Activated gamma-delta T cell treated with anti-CD3 and anti-CD28 coated beads, Interleukin-2, amount 50 U/mL, for 16 hours (primary cell): ENCODE measurements around the gene GFPT1.
"Not testable (repeated sequence)": the region's sequence is repeated elsewhere in the genome, so short reads cannot be mapped to it uniquely, and the experiment has no call there.

Experiments
- DNase-seq: peaks from one replicate; pipeline ENCODE4 v3.0.0-alpha.2; 2020; ENCODE audit warnings: low read depth

Gene GFPT1

DNA sequence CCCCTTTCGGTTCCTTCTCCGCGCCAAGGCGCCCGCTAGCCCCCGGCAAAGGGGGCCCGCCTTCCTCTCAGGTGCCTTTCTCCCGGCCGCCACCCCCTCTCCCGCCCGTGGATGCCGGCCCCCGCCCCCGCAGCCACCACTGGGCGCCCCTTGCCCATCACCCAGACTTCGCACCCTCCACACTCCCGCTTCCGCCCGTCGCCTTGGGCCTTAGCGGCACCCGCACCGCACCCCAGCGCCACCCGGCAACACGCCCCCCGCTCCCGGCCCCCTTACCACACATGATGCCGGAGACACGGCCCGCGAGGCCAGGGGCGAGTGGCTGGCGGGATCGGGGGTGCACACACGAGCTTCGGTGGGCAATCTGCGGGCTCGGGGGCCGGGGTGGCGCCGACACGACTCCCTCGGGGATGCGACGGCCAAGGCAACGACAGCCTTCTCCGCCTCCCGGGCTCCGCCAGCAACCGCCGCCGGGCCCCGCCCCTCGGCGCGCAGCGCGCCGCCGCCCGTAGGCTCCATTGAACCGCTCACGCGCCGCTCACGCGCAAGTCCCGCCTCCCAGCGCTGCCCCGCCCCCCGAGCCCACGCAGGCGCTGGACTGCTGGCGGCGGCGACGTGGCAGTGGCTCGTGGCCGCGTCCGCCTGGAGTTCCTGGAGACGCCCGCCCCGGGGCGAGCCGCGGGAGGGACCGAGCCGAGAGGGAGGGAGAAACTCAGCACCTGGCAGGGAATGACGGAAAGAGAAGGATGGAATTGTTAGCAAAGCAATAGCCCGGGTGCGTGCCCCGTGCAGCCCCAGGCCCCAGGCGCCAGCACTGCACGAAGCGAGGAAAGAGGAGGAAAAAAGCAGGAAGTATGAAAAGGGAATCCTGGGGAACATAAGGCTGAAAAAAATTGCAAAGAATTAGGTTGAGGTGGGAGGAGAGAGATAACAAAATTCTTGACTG lies at the start of gene GFPT1:
TSS of gene GFPT1 (minus strand) at position 439 of the 946 bp plus-strand sequence. CDS start at position 283, 156 bp downstream.
- peak; percentile 87 for DNase-seq

- DNase-seq = no peak
Observed at GRCh38 chr2:69436596-69436937, 49.5 kb upstream of the GFPT1 start.

DNA sequence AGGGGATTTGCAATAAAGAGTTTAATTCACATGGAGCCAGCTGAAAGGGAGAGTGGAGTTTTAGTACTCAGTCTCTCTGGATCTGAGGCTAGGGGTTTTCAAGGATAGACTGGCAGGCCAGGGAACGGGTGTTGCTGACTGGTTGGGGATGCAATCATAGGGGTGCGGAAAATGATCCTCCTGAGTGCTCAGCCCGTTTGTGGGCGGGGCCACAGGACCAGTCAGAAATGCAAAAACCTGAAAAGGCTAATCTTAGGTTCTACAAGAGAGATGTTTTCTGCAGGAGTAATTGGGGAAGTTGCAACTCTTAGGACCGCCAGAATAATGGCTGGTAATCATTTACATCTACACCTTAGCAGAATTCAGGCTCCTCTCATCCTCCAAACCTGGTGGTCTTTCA lies 47.7 kb upstream of the GFPT1 start:
- no peak for DNase-seq

DNA sequence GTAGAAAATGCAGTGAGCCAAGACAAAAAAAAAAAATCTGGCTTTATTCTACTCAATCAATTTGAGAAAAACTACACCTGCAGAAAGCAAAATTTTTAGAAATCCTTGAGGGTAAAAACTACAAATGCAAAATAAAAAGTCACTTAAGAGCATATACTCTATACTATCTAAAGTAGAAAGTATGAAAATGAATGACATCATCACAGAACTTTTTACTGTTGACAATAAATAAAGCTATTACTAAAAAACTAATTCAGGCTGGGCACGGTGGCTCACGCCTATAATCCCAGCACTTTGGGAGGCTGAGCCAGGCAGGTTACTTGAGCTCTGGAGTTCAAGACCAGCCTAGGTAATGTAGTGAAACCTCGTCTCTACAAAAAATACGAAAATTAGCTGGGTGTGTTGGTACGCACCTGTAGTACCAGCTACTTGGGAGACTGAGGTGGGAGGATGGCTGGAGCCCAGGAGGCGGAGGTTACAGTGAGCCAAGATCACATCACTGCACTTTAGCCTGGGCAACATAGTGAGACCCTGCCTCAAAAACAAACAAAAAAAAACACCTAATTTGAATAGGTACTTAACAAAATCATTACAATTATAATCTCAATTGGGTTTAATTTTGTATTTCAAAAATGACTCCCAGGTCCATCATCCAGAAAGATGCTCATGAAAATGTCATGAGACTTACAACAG lies 42.6 kb upstream of the GFPT1 start:
- no peak for DNase-seq

DNA sequence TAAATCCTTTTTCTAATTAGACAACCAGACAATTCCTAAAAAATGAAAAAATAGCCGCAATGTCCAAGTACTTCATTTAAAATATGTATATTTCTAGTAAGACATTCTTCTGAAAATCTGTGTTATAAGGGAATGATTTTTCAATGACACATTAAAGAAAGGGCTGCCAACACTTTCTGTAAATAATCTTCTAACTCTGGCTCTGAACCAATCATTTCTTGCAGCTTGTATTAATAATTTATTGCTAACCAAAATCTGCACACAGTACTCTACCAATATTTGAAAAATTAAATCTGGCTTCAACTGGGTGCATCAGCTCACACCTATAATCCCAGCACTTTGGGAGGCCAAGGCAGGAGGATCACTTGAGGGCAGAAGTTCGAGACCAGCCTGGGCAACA lies 42.0 kb upstream of the GFPT1 start:
- DNase-seq = no peak

GRCh38 chr2:69424419-69424818 lies 37.4 kb upstream of the GFPT1 start:
- no peak for DNase-seq

- DNase-seq = no peak
Observed at GRCh38 chr2:69422198-69422597, 35.2 kb upstream of the GFPT1 start.

DNA sequence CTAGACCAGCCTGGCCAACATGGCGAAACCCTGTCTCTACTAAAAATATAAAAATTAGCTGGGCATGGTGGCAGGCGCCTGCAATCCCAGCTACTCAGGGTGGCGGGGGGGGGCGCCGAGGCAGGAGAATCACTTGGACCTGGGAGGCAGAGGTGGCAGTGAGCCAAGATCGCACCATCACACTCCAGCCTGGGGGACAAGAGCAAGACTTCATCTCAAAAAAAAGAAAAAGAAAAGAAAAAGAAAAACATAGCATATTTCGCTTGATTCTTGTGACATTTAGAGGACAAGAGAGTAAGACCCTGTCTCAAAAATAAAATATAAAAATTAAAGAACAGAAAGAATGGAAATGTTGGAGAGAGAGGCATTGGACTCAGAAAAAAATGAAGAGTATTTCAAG lies 32.1 kb upstream of the GFPT1 start:
- not testable (repeated sequence) for DNase-seq

GRCh38 chr2:69416147-69416546 lies 29.1 kb upstream of the GFPT1 start:
- DNase-seq = no peak

DNA sequence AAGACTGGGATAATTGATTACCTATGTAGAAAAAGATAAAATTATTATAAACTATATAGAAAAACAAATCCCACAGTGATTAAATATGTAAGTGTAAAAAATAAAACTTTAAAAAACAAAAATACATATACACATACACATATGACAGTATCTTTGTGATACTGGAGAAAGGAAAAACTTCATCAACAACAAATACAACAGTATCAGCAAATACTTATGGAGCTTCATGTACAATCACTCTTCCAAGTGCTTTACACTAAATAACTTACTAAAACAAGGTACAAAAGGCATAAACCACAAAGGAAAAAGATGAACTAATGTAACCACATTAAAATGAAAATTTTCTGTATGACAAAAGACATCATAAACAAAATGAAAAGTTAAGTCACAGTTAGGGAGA lies 24.1 kb upstream of the GFPT1 start:
- DNase-seq = no peak

GRCh38 chr2:69405306-69405705 lies 18.3 kb upstream of the GFPT1 start:
- DNase-seq = no peak

- no peak for DNase-seq
Observed at GRCh38 chr2:69400121-69400520, 13.1 kb upstream of the GFPT1 start.

- DNase-seq = no peak
Observed at GRCh38 chr2:69397234-69397633, 10.2 kb upstream of the GFPT1 start.

- no peak for DNase-seq
Observed at GRCh38 chr2:69395866-69396265, 8.8 kb upstream of the GFPT1 start.

GRCh38 chr2:69393963-69394362 lies 6.9 kb upstream of the GFPT1 start:
- no peak for DNase-seq

- DNase-seq = no peak
Observed at GRCh38 chr2:69390471-69390870, 3.4 kb upstream of the GFPT1 start.

DNA sequence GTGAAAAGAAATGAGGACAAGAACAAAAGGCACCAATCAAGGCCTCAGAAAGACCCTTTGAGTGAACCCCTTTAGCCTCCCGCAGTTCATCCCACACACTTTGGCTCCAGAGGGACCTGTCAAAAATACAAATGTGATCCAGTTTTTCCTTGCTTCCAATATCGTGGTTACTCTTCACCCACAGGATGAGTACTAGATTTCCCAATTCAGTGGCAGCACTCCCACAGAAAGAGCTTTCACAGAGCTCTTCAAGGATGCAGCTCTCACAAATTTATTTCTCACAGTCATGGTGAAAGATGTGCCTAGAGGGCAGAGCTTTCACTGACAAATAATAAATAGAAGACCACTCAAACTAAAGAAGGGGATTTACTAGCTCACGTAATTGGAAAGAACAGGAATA lies 3.0 kb upstream of the GFPT1 start:
- no peak for DNase-seq

DNA sequence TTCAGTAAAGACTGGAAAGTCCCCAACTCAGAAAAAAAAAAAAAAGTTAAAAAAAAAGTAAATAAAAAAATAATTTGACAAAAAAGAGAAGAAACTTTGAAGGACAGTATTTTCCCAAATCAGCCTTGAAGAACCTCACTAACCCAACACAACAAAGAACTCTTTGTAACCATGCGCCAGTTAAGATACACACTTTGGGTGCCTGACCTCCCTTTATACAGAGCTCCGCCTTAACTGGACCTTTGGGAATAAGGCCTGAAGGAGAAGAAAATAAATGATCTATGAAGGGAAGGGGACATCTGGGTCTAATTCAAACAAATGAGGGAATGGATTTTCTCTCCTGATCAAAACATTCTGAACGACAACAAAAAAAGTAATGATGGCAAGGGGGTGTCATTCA lies 2.2 kb upstream of the GFPT1 start:
- no peak for DNase-seq

GRCh38 chr2:69387770-69388481 lies 899 bp upstream of the GFPT1 start:
- no peak for DNase-seq

- DNase-seq = no peak
Observed at GRCh38 chr2:69386360-69386759, 667 bp downstream of the GFPT1 start.

- DNase-seq = no peak
Observed at GRCh38 chr2:69385443-69386151, 1.4 kb downstream of the GFPT1 start.

DNA sequence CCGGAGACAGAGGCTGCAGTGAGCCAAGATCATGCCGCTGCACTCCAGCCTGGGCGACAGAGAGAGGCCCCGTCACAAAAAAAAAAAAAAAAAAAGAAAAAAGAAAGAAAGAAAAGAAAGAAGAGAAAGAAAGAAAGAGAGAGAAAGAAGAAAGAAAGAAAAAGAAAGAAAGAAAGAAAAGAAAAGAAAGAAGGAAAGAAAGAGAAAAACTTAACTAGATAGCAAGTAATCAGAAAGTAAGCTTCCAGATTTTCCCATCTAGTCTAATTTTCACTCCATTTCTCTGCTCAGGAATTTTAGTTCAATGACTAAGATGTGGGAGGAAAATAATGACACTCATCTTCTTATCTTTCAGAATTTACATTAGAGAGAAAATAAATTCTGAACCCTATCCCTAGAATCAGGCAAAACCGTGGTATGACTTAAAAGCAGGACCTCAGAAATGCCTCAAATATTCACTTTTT lies 2.4 kb downstream of the GFPT1 start:
- DNase-seq = no peak
